Ovary (tissue), 9 donors: ENCODE results near the gene SON. TPM values are rescaled to one million over a fixed set of nuclear protein-coding genes. Genes with fewer than 3 reads are reported as not detected.

ENCODE experiments used
- DNase-seq, 5 donors: peaks; one replicate each; pipeline ENCODE4 v3.0.0-alpha.2; 2019 to 2020
- H3K27ac ChIP-seq, 2 donors: fragments of 200-600 bp; one replicate each; pipeline versions ENCODE4 v1.5.1 to v1.8.0; 2019 to 2022
- H3K27me3 ChIP-seq: fragments of 200-600 bp; one replicate; pipeline ENCODE4 v1.8.0; 2022
- H3K36me3 ChIP-seq: fragments of 200-600 bp; sonication (generic); one replicate; pipeline ENCODE4 v1.5.1; 2019
- H3K4me1 ChIP-seq: one replicate; pipeline ENCODE4 v1.8.1; 2013; ENCODE audit warnings: mild to moderate bottlenecking, moderate library complexity; ENCODE audit not compliant: insufficient read depth
- H3K4me3 ChIP-seq: fragments of 200-600 bp; sonication (generic); one replicate; pipeline ENCODE4 v1.5.1; 2017
- H3K9me3 ChIP-seq, 2 donors: fragments of 200-600 bp in 1 of 2; sonication (generic) in 1 of 2; one replicate each; pipeline versions ENCODE4 v1.5.1 to v1.8.1; 2013 to 2019; ENCODE audit warnings: mild to moderate bottlenecking in 1 of 2, moderate library complexity in 1 of 2
- EP300 ChIP-seq: sonication (generic); formaldehyde crosslinking; IDR thresholded peaks from one replicate; pipeline ENCODE4 v1.6.1; 2017; ENCODE audit warnings: antibody characterized with exemption
- POLR2A ChIP-seq: fragments of 450-650 bp; IDR thresholded peaks from one replicate; pipeline ENCODE4 v1.6.1; 2017; ENCODE audit warnings: antibody characterized with exemption, mild to moderate bottlenecking, moderate library complexity
- WGBS, 3 donors: extraction: QIAGEN DNeasy Blood & Tissue Kit in 1 of 3; methylation state at CpG; one replicate each; pipeline versions ENCODE4 v1.1.5 to v1.1.7; 2013 to 2017; 5-methylcytosine and 5-hydroxymethylcytosine counted together
- intact Hi-C, 4 donors: fragments of 100-400 bp; cut with DNase I; formaldehyde crosslinking; loops; one replicate each; pipeline versions ENCODE4 v1.11.0 to v1.15.1; 2022 to 2023
- polyA plus RNA-seq, 2 donors: library from polyadenylated mRNA; stranded (reverse); fragments of 200-250 nt in 1 of 2; fragments of 350-450 nt in 1 of 2; fragmentation: Illumina TruSeq in 1 of 2; extraction: RNeasy Lipid Tissue Mini Kit (QIAGEN cat#74804) in 1 of 2; gene quantifications; one replicate each; pipeline ENCODE4 v1.2.3, GENCODE V29; 2013 to 2014
- total RNA-seq, 7 donors: library from RNA; depleted of rRNA in 2 of 7; stranded (reverse); fragments of >200 nt in 2 of 7; fragmentation: NEBNext Ultra II Directional in 3 of 7; extraction: Animal tissue kit (Norgen Biotek cat#: 25700) in 3 of 7; gene quantifications; one replicate each; pipeline versions ENCODE4 v1.1.0 to v1.2.4, GENCODE V29; 2016 to 2023
- TF ChIP-seq, protein P1 (sequence below), 3 donors: fragments of 450-650 bp in 2 of 3; fragments of 200-600 bp in 1 of 3; IDR thresholded peaks; one replicate each; pipeline versions ENCODE4 v1.5.1 to v1.8.0; 2016 to 2022; ENCODE audit warnings: antibody characterized with exemption in 3 of 3, mild to moderate bottlenecking in 1 of 3
- donor health status: DM: no; HTN: no; CAD: no; lungs with moderate emphysema.
- donor health status: DM: no; HTN: no; CAD: no.
- donor health status: Bipolar disorder and iron deficiency.
- donor health status: DM: yes; HTN: yes; CAD: no.
- donor health status: DM: no; HTN: no; CAD: no.
- donor health status: DM: yes; HTN: yes; CAD: no.

SON gene
- total and polyA plus RNA-seq, 9 donors: 107 to 351 (median 263) TPM

DNA sequence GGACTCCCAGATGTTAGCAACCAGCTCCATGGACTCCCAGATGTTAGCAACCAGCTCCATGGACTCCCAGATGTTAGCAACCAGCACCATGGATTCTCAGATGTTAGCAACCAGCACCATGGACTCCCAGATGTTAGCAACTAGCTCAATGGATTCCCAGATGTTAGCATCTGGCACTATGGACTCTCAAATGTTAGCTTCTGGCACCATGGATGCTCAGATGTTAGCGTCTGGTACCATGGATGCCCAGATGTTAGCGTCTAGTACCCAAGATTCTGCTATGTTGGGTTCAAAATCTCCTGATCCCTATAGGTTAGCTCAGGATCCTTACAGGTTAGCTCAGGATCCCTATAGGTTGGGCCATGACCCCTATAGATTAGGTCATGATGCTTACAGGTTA, 8.8 kb downstream of the SON start:
- intact Hi-C loops: no loop called here
- TF ChIP-seq, protein P1, sequence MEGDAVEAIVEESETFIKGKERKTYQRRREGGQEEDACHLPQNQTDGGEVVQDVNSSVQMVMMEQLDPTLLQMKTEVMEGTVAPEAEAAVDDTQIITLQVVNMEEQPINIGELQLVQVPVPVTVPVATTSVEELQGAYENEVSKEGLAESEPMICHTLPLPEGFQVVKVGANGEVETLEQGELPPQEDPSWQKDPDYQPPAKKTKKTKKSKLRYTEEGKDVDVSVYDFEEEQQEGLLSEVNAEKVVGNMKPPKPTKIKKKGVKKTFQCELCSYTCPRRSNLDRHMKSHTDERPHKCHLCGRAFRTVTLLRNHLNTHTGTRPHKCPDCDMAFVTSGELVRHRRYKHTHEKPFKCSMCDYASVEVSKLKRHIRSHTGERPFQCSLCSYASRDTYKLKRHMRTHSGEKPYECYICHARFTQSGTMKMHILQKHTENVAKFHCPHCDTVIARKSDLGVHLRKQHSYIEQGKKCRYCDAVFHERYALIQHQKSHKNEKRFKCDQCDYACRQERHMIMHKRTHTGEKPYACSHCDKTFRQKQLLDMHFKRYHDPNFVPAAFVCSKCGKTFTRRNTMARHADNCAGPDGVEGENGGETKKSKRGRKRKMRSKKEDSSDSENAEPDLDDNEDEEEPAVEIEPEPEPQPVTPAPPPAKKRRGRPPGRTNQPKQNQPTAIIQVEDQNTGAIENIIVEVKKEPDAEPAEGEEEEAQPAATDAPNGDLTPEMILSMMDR (IDR thresholded peaks at IDR 0.05): no peak
- TF ChIP-seq EP300 (no peak), POLR2A (no peak)
- no peak for DNase-seq
- Histone ChIP-seq H3K27ac (no peak overlapping the region), H3K27me3 (no peaks in the 10 kb centered on the region), H3K4me1 (no peaks in the 10 kb centered on the region), H3K9me3 (no peaks in the 10 kb centered on the region), H3K4me3 (no peak overlapping the region), H3K36me3 (peaks cover 12% of the 10 kb centered on the region)
- 96 to 100% (median 100%) methylated on average over 2 of the region's 2 CpGs for WGBS, 3 donors

DNA sequence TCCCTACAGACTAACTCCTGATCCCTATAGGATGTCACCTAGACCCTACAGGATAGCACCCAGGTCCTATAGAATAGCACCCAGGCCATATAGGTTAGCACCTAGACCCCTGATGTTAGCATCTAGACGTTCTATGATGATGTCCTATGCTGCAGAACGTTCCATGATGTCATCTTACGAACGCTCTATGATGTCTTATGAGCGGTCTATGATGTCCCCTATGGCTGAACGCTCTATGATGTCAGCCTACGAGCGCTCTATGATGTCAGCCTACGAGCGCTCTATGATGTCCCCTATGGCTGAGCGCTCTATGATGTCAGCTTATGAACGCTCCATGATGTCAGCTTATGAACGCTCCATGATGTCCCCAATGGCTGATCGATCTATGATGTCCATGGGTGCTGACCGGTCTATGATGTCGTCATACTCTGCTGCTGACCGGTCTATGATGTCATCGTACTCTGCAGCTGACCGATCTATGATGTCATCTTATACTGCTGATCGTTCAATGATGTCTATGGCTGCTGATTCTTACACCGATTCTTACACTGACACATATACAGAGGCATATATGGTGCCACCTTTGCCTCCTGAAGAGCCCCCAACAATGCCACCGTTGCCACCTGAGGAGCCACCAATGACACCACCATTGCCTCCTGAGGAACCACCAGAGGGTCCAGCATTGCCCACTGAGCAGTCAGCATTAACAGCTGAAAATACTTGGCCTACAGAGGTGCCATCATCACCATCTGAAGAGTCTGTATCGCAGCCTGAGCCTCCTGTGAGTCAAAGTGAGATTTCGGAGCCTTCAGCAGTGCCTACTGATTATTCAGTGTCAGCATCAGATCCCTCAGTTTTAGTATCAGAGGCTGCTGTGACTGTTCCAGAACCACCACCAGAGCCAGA, 9.5 kb downstream of the SON start:
- H3K4me3 ChIP-seq: no peak overlapping the region
- H3K4me1 ChIP-seq: no peaks in the 10 kb centered on the region
- H3K27me3 ChIP-seq: no peaks in the 10 kb centered on the region
- TF ChIP-seq EP300: no peak
- no peak for TF ChIP-seq POLR2A
- H3K27ac ChIP-seq: no peak overlapping the region
- DNase-seq: no peak
- no peaks in the 10 kb centered on the region for H3K9me3 ChIP-seq
- WGBS, 3 donors: 97 to 98% (median 97%) methylated on average over 24 of the region's 24 CpGs
- peaks cover 12% of the 10 kb centered on the region for H3K36me3 ChIP-seq
- intact Hi-C loops: no loop called here

DNA sequence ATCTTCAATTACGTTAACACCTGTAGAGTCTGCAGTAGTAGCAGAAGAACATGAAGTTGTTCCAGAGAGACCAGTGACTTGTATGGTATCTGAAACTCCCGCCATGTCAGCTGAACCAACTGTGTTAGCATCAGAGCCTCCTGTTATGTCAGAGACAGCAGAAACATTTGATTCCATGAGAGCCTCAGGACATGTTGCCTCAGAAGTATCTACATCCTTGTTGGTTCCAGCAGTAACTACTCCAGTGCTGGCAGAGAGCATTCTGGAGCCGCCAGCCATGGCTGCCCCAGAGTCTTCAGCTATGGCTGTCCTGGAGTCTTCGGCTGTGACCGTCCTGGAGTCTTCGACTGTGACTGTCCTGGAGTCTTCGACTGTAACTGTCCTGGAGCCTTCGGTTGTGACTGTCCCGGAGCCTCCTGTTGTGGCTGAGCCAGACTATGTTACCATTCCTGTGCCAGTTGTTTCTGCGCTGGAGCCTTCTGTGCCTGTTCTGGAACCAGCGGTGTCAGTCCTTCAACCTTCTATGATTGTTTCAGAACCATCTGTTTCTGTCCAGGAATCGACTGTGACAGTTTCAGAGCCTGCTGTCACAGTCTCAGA, 10.3 kb downstream of the SON start:
- DNase-seq: no peak
- intact Hi-C loops: no loop called here
- H3K4me1 ChIP-seq: no peaks in the 10 kb centered on the region

DNA sequence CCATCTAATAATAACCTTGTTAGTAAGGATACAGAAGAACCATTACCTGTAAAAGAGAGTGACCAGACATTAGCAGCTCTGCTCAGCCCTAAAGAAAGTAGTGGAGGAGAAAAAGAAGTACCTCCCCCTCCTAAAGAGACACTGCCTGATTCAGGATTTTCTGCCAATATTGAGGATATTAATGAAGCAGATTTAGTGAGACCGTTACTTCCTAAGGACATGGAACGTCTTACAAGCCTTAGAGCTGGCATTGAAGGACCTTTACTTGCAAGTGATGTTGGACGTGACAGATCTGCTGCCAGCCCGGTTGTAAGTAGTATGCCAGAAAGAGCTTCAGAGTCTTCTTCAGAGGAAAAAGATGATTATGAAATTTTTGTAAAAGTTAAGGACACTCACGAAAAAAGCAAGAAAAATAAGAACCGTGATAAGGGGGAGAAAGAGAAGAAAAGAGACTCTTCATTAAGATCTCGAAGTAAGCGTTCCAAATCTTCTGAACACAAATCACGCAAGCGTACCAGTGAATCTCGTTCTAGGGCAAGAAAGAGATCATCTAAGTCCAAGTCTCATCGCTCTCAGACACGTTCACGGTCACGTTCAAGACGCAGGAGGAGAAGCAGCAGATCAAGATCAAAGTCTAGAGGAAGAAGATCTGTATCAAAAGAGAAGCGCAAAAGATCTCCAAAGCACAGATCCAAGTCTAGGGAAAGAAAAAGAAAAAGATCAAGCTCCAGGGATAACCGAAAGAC, 11.6 kb downstream of the SON start:
- Histone ChIP-seq H3K36me3 (peaks cover 12% of the 10 kb centered on the region), H3K4me1 (peaks cover 1% of the 10 kb centered on the region), H3K4me3 (no peak overlapping the region), H3K9me3 (no peaks in the 10 kb centered on the region), H3K27ac (no peak overlapping the region), H3K27me3 (no peaks in the 10 kb centered on the region)
- TF ChIP-seq EP300: no peak
- no peak for TF ChIP-seq POLR2A
- TF ChIP-seq, protein P1 (IDR thresholded peaks at IDR 0.05): no peak
- intact Hi-C loops: no loop called here
- no peak for DNase-seq
- WGBS, 3 donors: 94 to 95% (median 94%) methylated on average over 18 of the region's 18 CpGs

More for the DNA sequence above, 10.3 kb downstream of the SON start:
- Histone ChIP-seq H3K4me3 (no peak overlapping the region), H3K27ac (no peak overlapping the region), H3K9me3 (no peaks in the 10 kb centered on the region), H3K36me3 (peaks cover 12% of the 10 kb centered on the region), H3K27me3 (no peaks in the 10 kb centered on the region)
- 94 to 98% (median 98%) methylated on average over 12 of the region's 12 CpGs for WGBS, 3 donors
- TF ChIP-seq POLR2A (no peak), EP300 (no peak)
- TF ChIP-seq, protein P1 (IDR thresholded peaks at IDR 0.05): no peak
